ENCODE results near the gene DPH6.

DNA sequence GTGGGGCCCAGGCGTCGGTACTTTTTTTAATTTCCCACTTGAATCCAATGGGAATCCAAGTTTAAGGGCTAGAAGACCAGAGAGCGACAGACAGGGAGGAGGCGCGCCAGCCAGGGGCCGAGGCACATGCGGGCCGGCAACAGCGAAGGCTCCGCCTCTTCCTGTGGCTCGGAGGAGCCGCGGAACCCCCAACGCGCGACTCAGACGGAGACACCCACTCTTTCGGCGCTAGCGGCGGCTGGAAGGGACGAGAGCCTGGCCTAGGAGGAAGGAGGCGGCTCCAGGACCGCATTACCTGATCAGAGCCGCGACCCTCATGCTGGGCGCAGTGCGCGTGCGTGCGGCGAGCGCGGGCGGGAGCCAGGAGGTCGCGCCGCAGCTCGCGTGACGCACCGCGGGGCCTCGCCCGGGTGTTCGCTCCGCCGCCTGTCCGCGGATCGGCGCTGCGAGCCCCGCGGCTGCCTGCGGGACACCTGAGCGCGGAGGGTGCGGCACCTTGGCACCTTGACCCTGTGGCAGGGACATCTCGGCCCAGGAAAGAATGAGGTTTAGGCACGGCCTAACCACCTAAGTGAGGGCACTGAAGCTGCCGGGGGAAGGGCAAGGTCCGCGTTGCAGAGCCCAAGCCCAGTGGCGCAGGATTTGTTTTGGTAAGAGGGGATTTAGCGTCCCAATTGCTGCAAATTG, at the start of gene DPH6:
- TF ChIP-seq CTCF (conservative IDR thresholded peaks at IDR 0.05; ENCODE audit: low read depth, low read length) (no peak), EZH2 (IDR thresholded peaks at IDR 0.05; ENCODE audit: borderline replicate concordance, low read depth, low read length, poor library complexity, severe bottlenecking) (no peak)

All from A673 (cell line).